IMR-90 (cell line): ENCODE results near the gene DVL1.

ENCODE experiments used
- BHLHE40 ChIP-seq: fragments of 150-350 bp; IDR thresholded peaks from 2 replicates; pipeline ENCODE4 v1.6.1; 2016; ENCODE audit warnings: mild to moderate bottlenecking, low read depth, low read length
- CEBPB ChIP-seq: IDR thresholded peaks from 2 replicates; pipeline ENCODE4 v1.6.1; 2012; ENCODE audit warnings: low read depth, low read length, improper control_type of control experiment
- CTCF ChIP-seq: conservative IDR thresholded peaks from 2 replicates; pipeline ENCODE4 v1.5.1; 2012; ENCODE audit warnings: mild to moderate bottlenecking, low read depth, low read length, improper control_type of control experiment
- ELK1 ChIP-seq: fragments of 150-350 bp; IDR thresholded peaks from 2 replicates; pipeline ENCODE4 v1.6.1; 2016; ENCODE audit warnings: low read depth, mild to moderate bottlenecking, low read length, moderate library complexity, borderline replicate concordance
- FOS ChIP-seq: fragments of 150-350 bp; IDR thresholded peaks from 2 replicates; pipeline ENCODE4 v1.6.1; 2016; ENCODE audit warnings: low read depth, low read length
- MAZ ChIP-seq: IDR thresholded peaks from 2 replicates; pipeline ENCODE4 v1.6.1; 2012; ENCODE audit warnings: low read depth, mild to moderate bottlenecking, low read length, improper control_type of control experiment, moderate library complexity, borderline replicate concordance
- POLR2A ChIP-seq: IDR thresholded peaks from 2 replicates; pipeline ENCODE4 v1.6.1; 2012; ENCODE audit warnings: mild to moderate bottlenecking, low read depth, low read length
- RAD21 ChIP-seq: IDR thresholded peaks from 2 replicates; pipeline ENCODE4 v1.6.1; 2012; ENCODE audit warnings: low read length, improper control_type of control experiment
- SMC3 ChIP-seq: fragments of 150-350 bp; IDR thresholded peaks from 2 replicates; pipeline ENCODE4 v1.6.1; 2016; ENCODE audit warnings: low read depth, mild to moderate bottlenecking, antibody characterized with exemption, low read length, moderate library complexity

- no peak for TF ChIP-seq CTCF
- TF ChIP-seq POLR2A, result no peak
- TF ChIP-seq BHLHE40, result no peak
- no peak for TF ChIP-seq SMC3
- no peak for TF ChIP-seq ELK1
- TF ChIP-seq RAD21, result no peak
- TF ChIP-seq MAZ, result no peak
- no peak for TF ChIP-seq CEBPB
- TF ChIP-seq FOS, result no peak
Measured at GRCh38 chr1:1376551-1377226, 27.5 kb upstream of the DVL1 start.
